GM19328 (cell line): ENCODE data around the gene ZNF813.
"Not testable (repeated sequence)": the region's sequence is repeated elsewhere in the genome, so short reads cannot be mapped to it uniquely, and the experiment has no call there.

Experiments used
- ATAC-seq: cut with Tn5 transposase; IDR thresholded peaks from one replicate; pipeline ENCODE4 v1.9.1; 2021; ENCODE audit warnings: mild to moderate bottlenecking, moderate library complexity; ENCODE audit not compliant: unreplicated experiment

Gene ZNF813

DNA sequence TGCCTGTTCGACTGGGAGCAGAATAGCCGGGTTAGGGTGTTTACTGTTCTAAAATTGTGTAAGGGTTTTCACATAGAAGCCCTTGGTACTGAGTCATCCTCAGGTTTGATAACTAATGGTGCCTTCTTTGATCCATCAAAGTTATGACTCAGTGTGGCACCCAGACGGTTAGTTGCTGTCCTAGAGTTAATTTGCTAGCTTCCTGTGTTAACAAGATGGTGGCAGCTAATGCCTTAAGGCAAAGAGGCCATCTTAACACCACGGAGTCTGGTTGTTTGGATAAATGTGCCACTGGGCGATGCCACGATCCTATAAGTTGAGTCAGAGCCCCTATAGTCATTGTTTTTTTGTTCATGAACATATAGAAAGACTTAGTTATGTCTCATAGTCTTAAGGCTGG is 7.9 kb downstream of the ZNF813 start:
- not testable (repeated sequence) for ATAC-seq

DNA sequence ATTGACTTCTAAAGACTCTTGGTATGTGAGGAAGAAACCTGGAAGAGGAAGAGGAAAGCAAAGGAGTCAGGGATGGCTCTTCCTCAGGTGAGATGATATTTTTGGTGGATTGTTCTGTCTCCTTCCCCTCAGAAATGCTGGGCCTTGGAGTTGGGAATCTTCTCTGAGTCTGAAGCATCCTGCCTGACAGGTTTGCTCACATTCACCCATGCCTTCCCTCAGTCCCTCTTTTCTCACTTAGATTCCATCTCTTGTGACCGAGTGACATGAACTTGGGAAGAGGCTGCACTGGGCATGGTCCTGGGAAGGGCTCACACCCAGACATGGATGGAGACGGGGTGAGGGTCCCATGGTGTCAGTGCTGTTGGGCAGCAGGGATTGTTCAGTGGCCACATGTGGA is 16.2 kb downstream of the ZNF813 start:
- ATAC-seq = not testable (repeated sequence)

DNA sequence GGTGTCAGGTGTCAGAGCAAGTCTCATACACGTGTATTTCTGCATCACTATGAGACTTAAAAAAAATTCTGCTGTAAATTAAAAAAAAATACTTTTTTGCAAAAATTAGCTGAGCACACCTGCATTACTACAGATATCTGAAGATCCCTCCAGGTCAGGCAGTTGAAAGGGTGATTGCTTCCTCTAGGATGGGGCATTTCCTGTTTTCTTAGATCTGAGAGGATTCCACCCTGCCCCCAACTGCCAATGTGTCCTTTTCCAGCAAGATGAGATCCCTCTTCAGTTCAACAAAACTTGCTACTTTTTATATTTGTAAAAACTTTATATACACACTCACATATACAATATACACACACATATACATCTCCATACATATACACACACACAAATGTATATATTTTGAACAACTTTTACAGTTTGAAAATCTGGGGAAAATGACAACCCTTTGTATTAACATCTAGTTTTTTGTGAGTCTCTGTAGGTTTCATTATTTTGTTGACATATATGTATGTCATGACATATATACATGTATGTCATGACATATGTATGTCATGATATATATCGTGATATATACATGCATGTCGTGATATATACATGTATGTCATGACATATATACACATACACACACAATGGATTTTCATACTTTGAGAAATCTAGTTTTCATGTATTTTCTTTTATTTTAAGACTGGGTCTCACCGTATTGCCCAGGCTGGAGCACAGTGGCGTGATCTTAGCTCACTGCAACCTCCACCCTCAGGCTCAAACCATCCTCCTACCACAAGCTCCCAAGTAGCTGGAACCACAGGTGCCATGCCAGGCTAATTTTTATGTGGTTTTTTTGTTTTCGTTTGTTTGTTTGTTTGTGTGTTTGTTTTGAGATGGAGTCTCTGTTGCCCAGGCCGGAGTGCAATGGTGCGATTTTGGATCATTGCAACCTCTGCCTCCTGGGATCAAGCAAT is 17.8 kb downstream of the ZNF813 start:
- ATAC-seq = no peak

DNA sequence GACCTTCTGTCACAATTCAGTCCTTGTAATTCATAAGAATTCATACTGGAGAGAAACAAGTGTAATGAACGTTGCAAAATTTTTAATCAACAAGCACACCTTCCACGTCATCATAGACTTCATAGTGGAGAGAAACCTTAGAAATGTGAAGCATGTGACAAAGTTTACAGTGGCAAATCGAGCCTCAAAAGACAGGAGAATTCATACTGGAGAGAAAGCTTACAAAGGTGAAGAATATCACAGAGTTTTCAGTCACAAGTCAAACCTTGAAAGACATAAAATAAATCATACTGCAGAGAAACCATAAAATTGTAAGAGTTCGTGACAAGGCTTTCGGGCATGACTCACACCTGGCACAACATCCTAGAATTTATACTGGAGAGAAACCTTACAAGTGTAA is 24.6 kb downstream of the ZNF813 start:
- ATAC-seq = no peak

DNA sequence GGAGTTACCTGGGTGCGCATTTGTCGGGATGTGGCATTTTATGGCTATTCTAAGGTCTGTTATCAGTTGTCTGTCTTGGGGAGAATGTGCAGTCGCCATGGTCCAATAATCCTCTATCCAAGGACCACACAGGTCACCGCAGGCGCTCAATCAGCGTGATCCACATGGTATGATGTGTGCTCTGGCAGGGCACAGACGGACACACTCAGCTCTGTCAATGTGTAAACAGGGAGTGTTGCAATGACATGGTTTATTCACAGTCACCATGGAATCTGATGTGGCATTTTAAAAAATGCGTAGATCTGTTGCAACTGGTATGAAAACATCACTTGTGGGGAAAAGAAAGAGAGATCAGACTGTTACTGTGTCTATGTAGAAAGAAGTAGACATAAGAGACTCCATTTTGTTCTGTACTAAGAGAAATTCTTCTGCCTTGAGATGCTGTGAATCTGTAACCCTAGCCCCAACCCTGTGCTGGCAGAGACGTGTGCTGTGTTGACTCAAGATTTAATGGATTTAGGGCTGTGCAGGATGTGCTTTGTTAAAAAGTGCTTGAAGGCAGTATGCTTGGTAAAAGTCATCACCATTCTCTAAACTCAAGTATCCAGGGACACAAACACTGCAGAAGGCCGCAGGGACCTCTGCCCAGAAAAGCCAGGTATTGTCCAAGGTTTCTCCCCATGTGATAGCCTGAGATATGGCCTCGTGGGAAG is 29.9 kb downstream of the ZNF813 start:
- ATAC-seq = not testable (repeated sequence)

DNA sequence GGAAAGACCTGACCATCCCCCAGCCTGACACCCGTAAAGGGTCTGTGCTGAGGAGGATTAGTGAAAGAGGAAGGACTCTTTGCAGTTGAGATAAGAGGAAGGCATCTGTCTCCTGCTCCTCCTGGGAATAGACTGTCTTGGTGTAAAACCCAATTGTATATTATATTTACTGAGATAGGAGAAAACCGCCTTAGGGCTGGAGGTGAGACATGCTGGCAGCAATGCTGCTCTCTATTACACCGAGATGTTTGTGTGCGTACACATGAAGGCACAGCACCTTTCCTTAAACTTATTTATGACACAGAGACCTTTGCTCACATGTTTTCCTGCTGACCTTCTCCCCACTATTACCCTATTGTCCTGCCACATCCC is 30.5 kb downstream of the ZNF813 start:
- ATAC-seq = not testable (repeated sequence)

DNA sequence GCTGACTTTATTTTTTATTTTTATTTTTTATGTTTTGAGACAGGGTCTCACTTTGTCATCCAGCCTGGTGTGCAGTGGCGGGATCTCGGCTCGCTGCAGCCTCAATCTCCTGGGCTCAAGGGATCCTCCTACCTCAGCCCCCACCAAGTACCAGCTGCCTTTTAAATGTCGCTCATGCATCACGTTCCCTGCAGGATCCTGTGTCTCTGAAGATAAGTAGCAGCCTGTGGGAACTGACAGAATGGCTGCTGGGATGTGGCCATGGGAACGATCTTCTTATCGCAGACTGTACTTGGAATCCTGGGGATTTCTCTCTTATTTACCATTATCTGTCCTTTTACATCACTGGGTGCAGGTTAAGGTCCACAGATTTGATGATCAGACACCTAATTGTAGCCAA is 35.6 kb downstream of the ZNF813 start:
- ATAC-seq = not testable (repeated sequence)

DNA sequence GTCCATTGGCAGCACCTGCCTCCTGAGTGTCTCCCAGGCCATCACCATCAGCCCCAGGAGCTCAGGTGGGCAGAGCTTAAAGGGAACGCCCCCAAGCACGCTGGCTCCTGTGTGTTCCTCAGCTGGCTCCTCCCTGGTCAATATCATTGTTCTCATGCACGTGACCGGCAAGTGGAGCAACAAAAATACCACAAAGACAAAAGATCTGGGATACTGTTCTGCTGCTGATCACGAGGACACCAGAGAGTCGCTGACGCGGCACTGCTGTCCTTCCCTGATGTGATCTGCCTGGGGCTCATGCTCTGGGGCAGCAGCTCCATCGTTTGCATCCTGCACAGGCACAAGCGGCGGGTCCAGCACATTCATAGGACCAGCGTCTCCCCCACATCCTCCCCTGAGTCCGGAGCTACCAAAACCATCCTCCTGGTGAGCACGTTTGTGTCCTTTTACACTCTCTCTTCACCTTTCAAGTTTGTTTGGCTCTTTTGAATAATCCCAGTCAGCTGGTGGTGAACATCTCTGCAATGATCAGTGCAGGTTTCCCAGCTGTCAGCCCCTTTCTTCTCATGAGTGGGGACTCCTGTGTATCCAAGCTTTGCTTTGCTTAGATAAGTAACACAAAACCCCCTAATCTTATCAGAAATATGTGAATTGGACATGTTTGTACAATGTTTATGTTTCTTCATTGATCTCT is 36.3 kb downstream of the ZNF813 start:
- not testable (repeated sequence) for ATAC-seq

DNA sequence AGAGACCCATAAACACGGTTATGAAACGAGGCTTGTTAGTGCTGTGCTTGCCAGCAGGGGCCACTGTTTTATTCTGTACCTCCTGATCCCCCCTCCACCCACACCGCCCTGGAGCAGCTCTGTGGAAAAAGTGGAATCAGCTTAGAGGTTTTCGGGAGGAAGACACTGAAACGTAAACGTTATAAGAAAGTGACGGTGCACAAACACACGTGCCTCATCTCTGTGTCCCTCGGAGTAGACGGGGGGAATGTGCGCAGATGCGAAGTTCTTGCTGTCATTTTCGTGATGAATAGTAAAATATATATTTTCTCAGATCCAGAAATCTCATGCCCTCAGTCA is 36.8 kb downstream of the ZNF813 start:
- not testable (repeated sequence) for ATAC-seq

DNA sequence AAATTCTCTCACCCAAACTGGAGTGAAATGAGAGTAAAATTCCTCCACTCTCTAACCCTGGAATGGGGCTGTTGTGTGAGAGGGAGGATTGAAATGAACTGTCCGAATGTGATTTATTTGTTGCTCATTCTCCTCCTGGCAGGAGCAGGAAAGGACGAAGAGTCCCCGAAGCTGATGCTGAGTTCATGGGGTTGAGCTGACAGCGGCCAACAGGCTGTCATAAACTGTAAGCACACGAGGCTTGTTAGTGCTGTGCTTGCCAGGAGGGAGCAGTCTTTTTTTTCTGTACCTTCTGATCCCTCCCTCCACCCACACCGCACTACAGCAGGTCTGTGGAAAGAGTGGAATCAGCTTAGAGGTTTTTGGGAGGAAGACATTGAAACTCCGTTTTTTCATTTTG is 37.4 kb downstream of the ZNF813 start:
- no peak for ATAC-seq

DNA sequence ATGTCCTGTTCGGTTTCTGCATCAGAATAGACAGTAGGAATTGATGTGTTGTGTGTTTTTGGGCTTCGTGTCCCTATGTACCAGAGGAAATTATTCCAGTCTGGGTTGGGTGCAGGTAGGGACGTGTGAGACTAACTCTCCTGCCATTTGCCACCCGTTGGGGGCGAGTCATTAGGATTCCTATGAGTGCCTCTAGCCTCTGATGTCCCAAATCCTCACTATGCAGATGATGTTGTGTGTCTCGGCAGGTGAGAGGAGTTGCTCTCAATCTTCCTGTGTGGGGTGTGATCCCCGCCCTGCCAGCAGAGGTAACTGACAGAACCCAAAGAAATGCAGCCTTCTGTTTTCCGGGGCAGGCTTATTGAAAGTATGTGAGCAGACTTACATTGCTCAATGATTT is 39.2 kb downstream of the ZNF813 start:
- ATAC-seq = no peak

DNA sequence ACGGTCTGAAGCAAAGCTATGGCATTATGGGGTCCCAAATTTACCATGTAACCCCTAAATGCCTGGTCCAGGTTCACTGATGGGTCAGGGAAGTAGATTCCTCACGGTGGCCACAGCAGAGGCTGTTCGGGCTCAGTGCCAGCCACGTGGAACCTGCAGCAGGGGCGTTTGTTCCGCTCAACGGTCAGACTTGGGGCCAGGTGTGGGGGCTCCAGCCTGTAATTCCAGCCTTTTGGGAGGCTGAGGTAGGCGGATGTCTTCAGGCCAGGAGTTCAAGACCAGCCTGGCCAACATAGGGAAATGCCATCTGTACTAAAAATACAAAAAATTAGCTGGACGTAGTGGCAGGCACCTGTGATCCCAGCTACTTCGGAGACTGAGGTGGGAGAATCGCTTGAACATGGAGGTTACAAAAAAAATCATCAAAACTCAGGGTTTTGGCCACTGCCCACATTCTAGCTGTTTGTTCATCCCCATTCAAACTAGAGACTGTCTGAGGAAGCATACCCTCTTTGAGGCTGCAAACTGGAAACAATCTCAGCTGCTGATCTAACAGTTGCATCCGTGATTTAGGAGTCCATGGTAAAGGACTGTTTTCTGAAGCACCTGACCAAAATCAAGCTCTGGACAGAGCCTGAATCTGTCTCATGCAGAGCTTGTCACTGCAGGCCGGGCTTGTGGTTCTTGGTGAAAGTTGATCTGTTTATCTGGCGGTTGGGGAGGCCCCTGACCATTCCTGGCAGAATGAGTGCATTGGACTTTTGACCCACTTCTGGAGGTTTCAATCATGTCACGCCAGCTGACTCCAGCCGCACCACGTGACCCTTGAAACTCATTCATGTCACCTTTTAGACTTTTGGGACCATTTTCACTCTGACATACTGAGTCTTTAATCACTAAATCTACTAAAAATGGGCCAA is 40.2 kb downstream of the ZNF813 start:
- ATAC-seq = no peak

DNA sequence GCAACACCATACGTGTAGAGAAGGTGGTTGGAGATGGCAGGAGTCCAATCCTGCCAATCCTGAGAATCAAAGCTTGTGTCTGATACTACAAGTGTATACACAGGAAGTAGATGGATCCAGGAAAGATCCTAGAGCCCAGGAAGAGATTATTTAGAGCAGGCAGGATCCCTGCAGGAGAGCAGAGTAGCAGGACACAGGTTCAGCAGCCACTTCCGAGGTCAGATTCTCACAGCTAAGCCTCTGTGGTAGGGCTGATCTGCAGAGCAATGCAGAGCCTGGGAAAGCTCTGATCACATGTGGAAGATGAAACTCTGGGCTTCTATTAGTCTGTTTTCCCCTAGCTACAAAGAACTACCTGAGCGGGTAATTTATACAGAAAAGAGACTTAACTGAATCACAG is 41.9 kb downstream of the ZNF813 start:
- ATAC-seq = no peak

DNA sequence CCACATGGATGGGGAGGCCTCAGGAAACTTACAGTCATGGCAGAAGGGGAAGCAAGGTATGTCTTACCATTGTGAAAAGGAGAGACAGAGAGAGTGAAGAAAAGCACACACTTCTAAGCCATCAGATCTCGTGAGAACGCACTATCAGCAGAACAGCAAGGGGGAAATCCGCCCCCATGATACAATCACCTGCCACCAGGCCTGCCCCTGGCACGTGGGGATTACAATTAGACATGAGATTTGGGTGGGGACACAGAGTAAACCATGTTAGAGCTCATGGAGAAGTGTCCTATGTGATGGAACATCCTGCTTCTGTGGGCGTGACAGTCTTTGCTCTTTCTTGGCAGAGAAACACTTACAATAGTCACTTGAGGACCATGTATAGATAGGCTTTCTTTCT is 42.3 kb downstream of the ZNF813 start:
- ATAC-seq = no peak

DNA sequence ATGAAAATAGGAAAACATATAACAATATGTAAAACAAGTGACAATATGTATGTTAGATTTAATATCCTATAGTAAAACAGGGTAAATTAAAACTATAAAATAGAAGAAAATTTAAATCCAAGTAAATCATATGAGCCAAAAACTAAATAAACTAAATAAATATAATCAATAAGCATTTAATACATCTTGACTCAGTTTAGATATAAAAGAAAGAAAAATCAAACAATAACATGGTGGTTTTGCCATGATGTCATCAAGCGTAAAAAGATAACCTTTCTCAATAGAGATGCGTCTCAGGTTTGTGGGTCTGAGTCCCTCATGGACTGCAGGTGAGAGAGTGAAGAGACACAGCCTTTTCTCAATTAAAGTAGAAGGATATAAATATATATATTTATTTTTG is 43.8 kb downstream of the ZNF813 start:
- no peak for ATAC-seq

DNA sequence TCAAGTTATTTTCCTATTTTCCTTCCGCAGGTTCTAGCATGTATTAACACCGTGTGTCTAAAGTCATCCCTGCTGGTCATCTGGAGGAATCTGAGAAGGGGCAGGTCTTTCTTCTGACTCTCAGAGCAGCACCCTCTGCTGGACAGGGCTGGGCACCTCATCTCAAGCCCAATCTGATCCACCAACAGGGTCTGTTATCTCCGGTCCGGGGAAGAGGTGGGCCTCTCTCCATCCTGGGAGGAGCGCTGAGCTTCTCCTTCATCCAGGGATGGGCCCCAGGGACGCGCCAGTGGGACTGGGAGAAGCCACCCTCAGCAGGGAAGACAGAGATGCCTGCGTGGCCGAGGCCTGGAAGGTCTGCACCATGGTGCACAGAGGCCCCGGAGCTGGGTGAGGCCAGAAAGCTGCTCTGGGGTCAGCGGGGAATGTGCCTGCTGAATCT is 44.4 kb downstream of the ZNF813 start:
- ATAC-seq = no peak

DNA sequence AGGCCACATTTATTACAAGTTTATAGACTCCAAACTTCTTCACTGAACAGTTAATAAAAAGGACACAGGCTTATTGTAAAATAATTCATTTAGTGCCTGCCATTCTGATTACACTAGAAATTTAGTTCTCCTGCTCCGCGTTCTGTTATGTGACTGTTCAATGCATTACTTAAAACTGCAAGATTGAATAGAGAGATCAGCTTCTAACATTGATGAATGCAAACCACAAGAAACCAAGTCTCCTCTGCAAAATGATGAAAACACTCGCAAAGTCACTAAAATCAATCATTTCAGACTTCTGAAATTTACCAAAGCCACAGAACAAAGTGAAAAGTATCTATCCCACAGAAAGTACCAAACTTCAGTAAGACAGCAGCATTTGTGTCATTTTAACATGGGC is 47.5 kb downstream of the ZNF813 start:
- ATAC-seq = not testable (repeated sequence)

DNA sequence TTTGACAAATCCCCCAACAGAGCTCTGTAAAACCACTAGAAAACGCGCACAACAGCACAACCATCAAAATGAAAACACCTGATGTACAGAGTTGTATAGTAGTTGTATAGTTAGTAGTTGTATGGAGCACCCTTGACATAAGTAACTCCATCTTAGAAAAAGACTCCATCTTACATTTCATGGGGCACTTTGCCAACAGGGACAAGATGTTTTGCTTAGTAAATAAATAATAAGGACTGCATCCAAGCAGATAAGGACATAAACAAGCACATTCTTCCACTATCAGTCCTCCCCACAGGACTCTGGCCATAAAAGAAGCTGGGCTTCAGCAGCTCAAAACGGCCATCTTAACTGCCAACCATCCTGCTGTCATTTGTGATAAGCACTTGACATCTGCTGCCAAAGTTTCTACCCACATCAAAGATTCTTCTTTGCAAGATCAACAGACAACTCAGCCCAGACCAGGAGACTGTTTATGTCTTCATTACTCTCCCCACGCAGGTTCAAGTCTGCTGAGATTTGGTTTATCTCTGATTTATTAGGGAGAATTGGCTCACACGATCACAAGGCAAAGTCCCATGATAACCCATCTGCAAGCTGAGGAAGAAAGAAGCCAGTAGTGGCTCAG is 49.7 kb downstream of the ZNF813 start:
- no peak for ATAC-seq

DNA sequence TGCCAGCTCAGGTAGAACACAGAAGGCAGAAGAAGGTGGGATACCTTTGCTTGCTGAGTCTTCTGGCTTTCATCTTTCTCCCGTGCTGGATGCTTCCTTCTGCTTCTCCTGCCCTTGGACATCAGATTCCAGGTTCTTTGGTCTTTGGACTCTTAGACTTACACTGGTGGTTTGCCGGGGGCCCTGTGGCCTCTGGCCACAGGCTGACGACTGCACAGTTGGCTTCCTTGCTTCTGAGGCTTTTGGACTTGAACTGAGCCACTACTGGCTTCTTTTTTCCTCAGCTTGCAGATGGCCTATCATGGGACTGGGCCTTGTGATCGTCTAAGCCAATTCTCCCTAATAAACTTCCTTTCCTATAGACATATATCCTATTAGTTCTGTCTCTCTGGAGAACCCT is 50.6 kb downstream of the ZNF813 start:
- ATAC-seq = no peak

DNA sequence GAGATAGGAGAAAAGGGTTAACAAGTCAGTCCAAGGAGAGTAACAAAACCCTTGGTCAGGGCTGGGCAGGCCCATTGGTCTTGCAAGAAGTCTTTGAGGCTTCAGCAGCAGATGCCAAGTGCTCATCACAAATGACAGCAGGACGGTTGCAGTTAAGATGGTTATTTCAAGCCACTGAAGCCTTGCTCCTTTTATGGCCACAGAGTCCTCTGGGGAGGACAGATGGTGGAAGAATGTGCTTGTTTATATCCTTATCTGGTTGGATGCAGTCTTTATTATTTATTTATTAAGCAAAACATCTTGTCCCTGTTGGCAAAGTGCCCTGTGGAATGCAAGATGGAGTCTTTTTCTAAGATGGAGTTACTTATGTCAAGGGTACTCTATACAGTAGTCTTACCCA is 51.2 kb downstream of the ZNF813 start:
- no peak for ATAC-seq
